ENCODE results near the gene LMO1.
A peak's percentile ranks its signal among the peaks of the same experiment; 100 is the strongest.

LMO1 gene

DNA sequence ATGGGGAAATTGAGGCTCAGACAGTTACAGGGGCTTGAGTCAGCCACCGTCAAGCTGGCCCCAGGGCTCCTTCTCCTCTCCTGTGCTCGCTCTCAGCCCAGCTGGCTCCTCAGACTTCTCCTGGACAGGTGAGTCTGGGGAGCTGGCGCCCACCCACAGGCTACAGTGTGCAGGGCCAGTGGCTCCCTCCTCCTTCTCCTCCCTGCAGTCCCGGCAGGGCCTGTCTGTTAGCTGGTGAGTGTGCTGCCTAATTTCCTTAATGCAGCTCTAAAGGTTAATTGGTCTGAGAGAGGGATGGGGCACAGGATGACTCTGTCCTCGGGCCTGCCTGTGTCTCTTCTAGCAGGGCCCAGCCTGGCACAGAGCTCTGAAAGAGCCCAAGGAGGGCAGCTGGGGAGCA, 31.7 kb downstream of the LMO1 start:
- no peaks in the 10 kb centered on the region for H3K27me3 ChIP-seq (ENCODE audit: control insufficient read depth, low read length)
- no peaks in the 10 kb centered on the region for H3K9me3 ChIP-seq (ENCODE audit: control insufficient read depth, insufficient read depth, low read length)
- TF ChIP-seq CTCF (IDR thresholded peaks at IDR 0.05; ENCODE audit: low read depth, low read length, poor library complexity, severe bottlenecking) (no peak), EZH2phosphoT487 (IDR thresholded peaks at IDR 0.05; ENCODE audit: borderline replicate concordance, low read length) (no peak)
- no peak overlapping the region for H3K4me3 ChIP-seq (ENCODE audit: low read length)
- H3K27ac ChIP-seq (ENCODE audit: low read depth, low read length) = no peak overlapping the region
- H3F3A ChIP-seq (ENCODE audit: control insufficient read depth, insufficient read depth) = no peaks in the 10 kb centered on the region
- H3K9me2 ChIP-seq (replicated peaks; ENCODE audit: control insufficient read depth, low read length) = no peaks in the 10 kb centered on the region
- no peaks in the 10 kb centered on the region for H3K4me1 ChIP-seq (ENCODE audit: control insufficient read depth, low read length)
- H3K79me2 ChIP-seq (ENCODE audit: control insufficient read depth, low read length) = no peaks in the 10 kb centered on the region
- no peaks in the 10 kb centered on the region for H3K36me3 ChIP-seq (ENCODE audit: control insufficient read depth, low read length)
- no peaks in the 10 kb centered on the region for H4K20me1 ChIP-seq (ENCODE audit: control insufficient read depth, insufficient read depth, low read depth, low read length)
- H3K4me2 ChIP-seq (ENCODE audit: low read length) = no peak overlapping the region

DNA sequence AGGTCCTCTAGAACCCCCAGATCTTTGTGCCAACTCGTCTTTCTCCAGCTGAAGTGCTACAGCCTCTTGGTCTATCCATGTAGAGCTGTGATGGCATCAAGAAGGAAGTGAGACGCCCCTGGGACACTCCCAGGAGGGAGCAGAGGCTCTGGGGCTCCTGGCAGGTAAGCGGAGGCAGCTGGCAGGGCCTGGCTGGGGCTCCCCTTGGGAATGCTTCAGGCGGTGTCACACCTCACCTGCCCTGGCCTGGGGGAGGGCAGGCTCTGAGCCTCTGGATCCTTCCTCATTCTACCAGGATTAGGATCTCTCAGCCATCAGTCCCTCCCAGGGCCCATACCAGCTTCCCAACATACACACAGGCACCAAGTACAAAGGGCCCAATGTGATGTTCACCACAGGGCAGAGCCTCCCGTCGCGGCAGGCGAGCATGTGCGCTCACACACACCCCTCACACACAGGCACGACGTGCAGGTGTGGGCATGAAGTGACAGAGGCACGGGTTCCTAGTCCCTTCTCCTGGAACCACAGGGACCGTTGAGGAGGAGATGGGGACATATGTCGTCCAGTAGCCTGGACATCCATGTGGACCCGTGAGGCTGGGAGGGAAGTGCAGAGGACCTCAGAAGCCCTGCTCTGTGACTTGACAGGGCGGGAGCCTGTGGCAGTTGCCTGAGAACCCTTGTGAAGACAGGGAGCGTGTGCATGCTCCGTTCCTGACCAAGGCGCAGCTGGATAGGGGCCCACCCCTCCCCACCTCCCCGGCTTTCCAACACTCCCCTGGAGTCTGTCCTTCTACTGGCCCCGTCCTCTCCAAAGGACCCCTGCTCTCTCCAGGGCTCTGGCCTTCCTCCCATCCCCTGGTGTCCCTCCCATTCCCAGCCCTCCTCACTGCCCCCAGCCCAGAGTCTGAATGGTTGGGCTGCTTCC, 32.5 kb downstream of the LMO1 start:
- Histone ChIP-seq H3K79me2 (ENCODE audit: control insufficient read depth, low read length) (no peaks in the 10 kb centered on the region), H3K4me2 (ENCODE audit: low read length) (no peak overlapping the region), H3K9me2 (replicated peaks; ENCODE audit: control insufficient read depth, low read length) (no peaks in the 10 kb centered on the region), H4K20me1 (ENCODE audit: control insufficient read depth, insufficient read depth, low read depth, low read length) (no peaks in the 10 kb centered on the region), H3K9me3 (ENCODE audit: control insufficient read depth, insufficient read depth, low read length) (no peaks in the 10 kb centered on the region), H3K4me1 (ENCODE audit: control insufficient read depth, low read length) (no peaks in the 10 kb centered on the region), H3K36me3 (ENCODE audit: control insufficient read depth, low read length) (no peaks in the 10 kb centered on the region), H3K4me3 (ENCODE audit: low read length) (no peak overlapping the region), H3F3A (ENCODE audit: control insufficient read depth, insufficient read depth) (no peaks in the 10 kb centered on the region), H3K27me3 (ENCODE audit: control insufficient read depth, low read length) (no peaks in the 10 kb centered on the region), H3K27ac (ENCODE audit: low read depth, low read length) (no peak overlapping the region)
- TF ChIP-seq CTCF (IDR thresholded peaks at IDR 0.05; ENCODE audit: low read depth, low read length, poor library complexity, severe bottlenecking) (no peak), EZH2phosphoT487 (IDR thresholded peaks at IDR 0.05; ENCODE audit: borderline replicate concordance, low read length) (no peak)

DNA sequence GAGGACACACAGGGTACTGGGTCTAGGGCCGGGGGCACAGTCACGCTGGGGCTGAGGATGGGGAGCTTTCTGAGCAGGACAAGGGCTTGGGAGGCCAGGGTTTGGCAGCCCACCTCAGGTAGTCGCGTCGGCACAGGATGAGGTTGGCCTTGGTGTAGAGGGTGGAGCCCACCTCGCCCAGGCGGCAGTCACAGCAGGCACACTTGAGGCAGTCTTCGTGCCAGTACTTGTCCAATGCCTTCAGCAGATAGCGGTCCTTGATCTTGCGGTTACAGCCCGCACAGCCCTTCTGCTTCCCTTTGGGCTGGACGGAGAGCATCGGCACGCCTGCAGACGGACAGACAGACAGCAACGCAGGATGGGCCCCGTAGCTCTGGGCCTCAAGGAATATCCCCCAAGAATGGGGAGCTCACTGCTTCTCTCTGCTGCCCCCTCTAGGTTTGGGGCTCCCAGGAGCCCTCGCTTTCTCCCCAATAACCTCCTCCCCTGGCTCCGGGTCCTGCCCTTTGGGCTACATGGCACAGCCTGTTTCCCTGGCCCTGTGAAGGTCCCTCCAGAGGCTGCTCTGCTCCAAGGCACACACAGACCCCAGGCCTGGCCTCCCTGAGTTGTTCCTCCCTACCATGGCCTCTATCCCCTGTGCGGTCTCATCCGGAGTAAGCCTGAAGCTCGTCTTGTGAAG, 33.4 kb downstream of the LMO1 start:
- Histone ChIP-seq H3K4me1 (ENCODE audit: control insufficient read depth, low read length) (no peaks in the 10 kb centered on the region), H3K4me3 (ENCODE audit: low read length) (no peak overlapping the region), H4K20me1 (ENCODE audit: control insufficient read depth, insufficient read depth, low read depth, low read length) (no peaks in the 10 kb centered on the region), H3K27me3 (ENCODE audit: control insufficient read depth, low read length) (no peaks in the 10 kb centered on the region), H3K79me2 (ENCODE audit: control insufficient read depth, low read length) (no peaks in the 10 kb centered on the region), H3K9me3 (ENCODE audit: control insufficient read depth, insufficient read depth, low read length) (no peaks in the 10 kb centered on the region), H3K36me3 (ENCODE audit: control insufficient read depth, low read length) (no peaks in the 10 kb centered on the region), H3K9me2 (replicated peaks; ENCODE audit: control insufficient read depth, low read length) (no peaks in the 10 kb centered on the region), H3K27ac (ENCODE audit: low read depth, low read length) (no peak overlapping the region), H3K4me2 (ENCODE audit: low read length) (no peak overlapping the region), H3F3A (ENCODE audit: control insufficient read depth, insufficient read depth) (no peaks in the 10 kb centered on the region)
- TF ChIP-seq CTCF (IDR thresholded peaks at IDR 0.05; ENCODE audit: low read depth, low read length, poor library complexity, severe bottlenecking) (peak; percentile 22), EZH2phosphoT487 (IDR thresholded peaks at IDR 0.05; ENCODE audit: borderline replicate concordance, low read length) (no peak)
